HepG2 (cell line): ENCODE measurements around the gene RTN1. TPM values are rescaled to one million over a fixed set of nuclear protein-coding genes. Genes with fewer than 3 reads are reported as not detected.

Experiments
- GATA4 ChIP-seq: sonication (generic); IDR thresholded peaks from 2 replicates; pipeline ENCODE4 v1.6.1; 2016; ENCODE audit warnings: antibody characterized with exemption, low read depth, borderline replicate concordance
- HDAC2 ChIP-seq: sonication (generic); formaldehyde crosslinking; IDR thresholded peaks from 2 replicates; pipeline ENCODE4 v1.4.0; 2020; ENCODE audit warnings: missing genetic modification reagents
- JUND ChIP-seq: sonication (generic); formaldehyde crosslinking; IDR thresholded peaks from 2 replicates; pipeline ENCODE4 v1.8.0; 2022; ENCODE audit warnings: mild to moderate bottlenecking, missing genetic modification reagents
- KDM5B ChIP-seq: sonication (generic); formaldehyde crosslinking; IDR thresholded peaks from 2 replicates; pipeline ENCODE4 v1.4.0; 2020; ENCODE audit warnings: missing genetic modification reagents, mild to moderate bottlenecking, borderline replicate concordance
- MTA3 ChIP-seq: sonication (generic); formaldehyde crosslinking; IDR thresholded peaks from 2 replicates; pipeline ENCODE4 v1.4.0; 2020; ENCODE audit warnings: missing genetic modification reagents
- MTERF4 ChIP-seq: sonication (generic); formaldehyde crosslinking; IDR thresholded peaks from 2 replicates; pipeline ENCODE4 v1.8.0; 2023; ENCODE audit warnings: mild to moderate bottlenecking, missing genetic modification reagents
- NCOR1 ChIP-seq: fragments of 200-600 bp; sonication (generic); IDR thresholded peaks from 2 replicates; pipeline ENCODE4 v1.7.0; 2017; ENCODE audit warnings: antibody characterized with exemption, low read length, borderline replicate concordance
- NFE2L2 ChIP-seq: fragments of 150-350 bp; IDR thresholded peaks from 2 replicates; pipeline ENCODE4 v1.6.1; 2014; ENCODE audit warnings: low read length
- NR2C2 ChIP-seq: sonication (generic); formaldehyde crosslinking; IDR thresholded peaks from 2 replicates; pipeline ENCODE4 v1.4.0; 2020; ENCODE audit warnings: missing genetic modification reagents, mild to moderate bottlenecking, moderate library complexity, borderline replicate concordance
- PCBP2 ChIP-seq: fragments of 200-400 bp; formaldehyde crosslinking; optimal IDR thresholded peaks from 2 replicates; pipeline ENCODE3; 2018; ENCODE audit warnings: low read length, low read depth; ENCODE audit not compliant: poor library complexity, severe bottlenecking
- SIX4 ChIP-seq: sonication (generic); formaldehyde crosslinking; IDR thresholded peaks from 2 replicates; pipeline ENCODE4 v1.4.0; 2020; ENCODE audit warnings: missing genetic modification reagents
- SOX13 ChIP-seq, 3 experiments: fragments of 450-650 bp in 1 of 3; sonication (generic) in 1 of 3; formaldehyde crosslinking in 1 of 3; IDR thresholded peaks in 2 of 3; conservative IDR thresholded peaks in 1 of 3; 2 replicates each; pipeline versions ENCODE4 v1.5.0 to v1.6.1; 2016 to 2020; ENCODE audit warnings: antibody characterized with exemption in 1 of 3, mild to moderate bottlenecking in 1 of 3, missing compliant biosample characterization in 1 of 3, missing genetic modification reagents in 1 of 3, moderate library complexity in 1 of 3
- WIZ ChIP-seq: sonication (generic); formaldehyde crosslinking; IDR thresholded peaks from 2 replicates; pipeline ENCODE4 v1.5.1; 2020; ENCODE audit warnings: mild to moderate bottlenecking, missing genetic modification reagents
- ZHX2 ChIP-seq, 2 experiments: sonication (generic) in 1 of 2; formaldehyde crosslinking in 1 of 2; IDR thresholded peaks; 2 replicates each; pipeline versions ENCODE4 v1.6.1 to v1.9.0; 2014 to 2022; ENCODE audit warnings: antibody characterized with exemption in 1 of 2, borderline replicate concordance in 1 of 2, inconsistent platforms in 1 of 2, low read depth in 1 of 2, missing genetic modification reagents in 1 of 2
- ZNF124 ChIP-seq: sonication (generic); formaldehyde crosslinking; IDR thresholded peaks from 2 replicates; pipeline ENCODE4 v1.4.0; 2020; ENCODE audit warnings: missing genetic modification reagents
- ZNF317 ChIP-seq: sonication (generic); formaldehyde crosslinking; IDR thresholded peaks from 2 replicates; pipeline ENCODE4 v1.5.0; 2020; ENCODE audit warnings: mild to moderate bottlenecking, missing genetic modification reagents
- ZNF383 ChIP-seq: sonication (generic); formaldehyde crosslinking; IDR thresholded peaks from 2 replicates; pipeline ENCODE4 v1.4.0; 2020; ENCODE audit warnings: missing genetic modification reagents, mild to moderate bottlenecking, borderline replicate concordance
- ZNF431 ChIP-seq: sonication (generic); formaldehyde crosslinking; IDR thresholded peaks from 2 replicates; pipeline ENCODE4 v1.9.0; 2022; ENCODE audit warnings: missing genetic modification reagents, low read depth, mild to moderate bottlenecking, borderline replicate concordance
- ZNF44 ChIP-seq: sonication (generic); formaldehyde crosslinking; IDR thresholded peaks from 2 replicates; pipeline ENCODE4 v1.5.1; 2020; ENCODE audit warnings: mild to moderate bottlenecking, missing genetic modification reagents
- ZNF589 ChIP-seq: sonication (generic); formaldehyde crosslinking; conservative IDR thresholded peaks from 2 replicates; pipeline ENCODE4 v1.8.0; 2022; ENCODE audit warnings: mild to moderate bottlenecking, moderate library complexity, missing genetic modification reagents
- ZNF761 ChIP-seq: sonication (generic); formaldehyde crosslinking; conservative IDR thresholded peaks from 2 replicates; pipeline ENCODE4 v1.4.0; 2020; ENCODE audit warnings: mild to moderate bottlenecking, missing genetic modification reagents
- ZSCAN9 ChIP-seq: IDR thresholded peaks from 2 replicates; pipeline ENCODE4 v1.6.1; 2016; ENCODE audit warnings: borderline replicate concordance
- polyA plus RNA-seq, 8 experiments: library from polyadenylated mRNA; depleted of rRNA in 3 of 8; stranded (reverse) in 7 of 8; unstranded in 1 of 8; fragments of >200 nt; fragmentation: Illumina TruSeq in 4 of 8; extraction: Trizol in 4 of 8; gene quantifications; 2 replicates each; pipeline versions ENCODE4 v1.2.1 to v1.2.3, GENCODE V29; 2011 to 2016; ENCODE audit warnings: low read depth in 4 of 8, missing spikeins in 1 of 8, mixed read lengths in 1 of 8; ENCODE audit not compliant: insufficient read depth in 1 of 8
- total RNA-seq, 5 experiments: library from RNA; depleted of rRNA; stranded (reverse); fragments of >200 nt; fragmentation: Illumina TruSeq; extraction: Trizol; gene quantifications; 2 replicates each; pipeline ENCODE4 v1.2.3, GENCODE V29; 2016; ENCODE audit warnings: low read depth in 1 of 5
- TF ChIP-seq, protein P1 (sequence below): sonication (generic); formaldehyde crosslinking; IDR thresholded peaks from 2 replicates; pipeline ENCODE4 v1.4.0; 2020; ENCODE audit warnings: low read depth, mild to moderate bottlenecking, missing genetic modification reagents

RTN1 gene
- total and polyA plus RNA-seq, 2 of the 13 experiments (the other 11 are each of a cell fraction or from before 2014, with no cell fraction given), result 0.04 to 0.18 TPM

DNA sequence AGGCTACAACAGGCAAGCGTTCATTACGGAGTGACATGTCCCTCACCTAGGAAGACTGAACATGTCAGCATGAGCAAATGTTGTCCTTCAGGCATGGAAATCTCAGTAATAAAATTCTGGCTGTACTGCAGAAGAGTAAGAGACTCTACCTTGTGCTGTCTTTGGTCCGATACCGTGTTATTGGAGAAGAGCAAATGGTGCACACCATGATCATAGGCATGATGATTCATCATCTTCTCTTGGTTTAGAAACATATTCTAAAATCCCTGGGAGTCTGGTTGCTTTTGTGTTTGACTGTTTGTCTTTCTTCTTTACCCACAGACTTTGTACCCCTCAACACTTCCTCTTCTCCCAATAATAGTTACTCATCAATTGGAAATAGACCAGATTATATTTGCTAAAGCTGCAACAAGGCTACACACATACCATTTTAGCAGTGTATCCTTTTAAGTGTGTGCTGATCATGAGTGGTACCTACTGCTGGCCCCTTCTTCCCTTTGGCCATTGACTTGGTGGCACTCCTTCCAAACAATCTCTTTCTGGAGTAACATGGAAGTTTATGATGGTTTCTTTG, 93.5 kb downstream of the RTN1 start (continued):
- TF ChIP-seq ZNF589 (CRISPR knock-in tag) (no peak), ZNF383 (CRISPR knock-in tag) (no peak), ZNF124 (CRISPR knock-in tag) (no peak), MTERF4 (CRISPR knock-in tag) (no peak), JUND (peak; percentile 36; the same call in 1 of the 2 replicates), ZNF317 (CRISPR knock-in tag) (no peak), NCOR1 (no peak), SIX4 (no peak), ZHX2 (IDR thresholded peaks at IDR 0.05; ENCODE audit: low read depth) (no peak), ZHX2 (CRISPR knock-in tag; IDR thresholded peaks at IDR 0.05; ENCODE audit: borderline replicate concordance) (no peak), HDAC2 (CRISPR knock-in tag) (no peak), PCBP2 (no peak), KDM5B (CRISPR knock-in tag) (no peak), ZNF431 (CRISPR knock-in tag) (no peak), WIZ (CRISPR knock-in tag) (no peak), SOX13 (IDR thresholded peaks at IDR 0.05) (no peak), SOX13 (CRISPR knock-in tag; conservative IDR thresholded peaks at IDR 0.05 in 1 of 2, IDR thresholded peaks at IDR 0.05 in 1 of 2) (peak in 1 of 2 experiments; percentile 69; a peak in 2 of 4 replicates), ZNF761 (CRISPR knock-in tag) (no peak), NFE2L2 (no peak), ZNF44 (CRISPR knock-in tag) (no peak), GATA4 (no peak), ZSCAN9 (CRISPR knock-in tag) (no peak), NR2C2 (CRISPR knock-in tag) (no peak), MTA3 (CRISPR knock-in tag) (no peak)
- TF ChIP-seq, protein P1, sequence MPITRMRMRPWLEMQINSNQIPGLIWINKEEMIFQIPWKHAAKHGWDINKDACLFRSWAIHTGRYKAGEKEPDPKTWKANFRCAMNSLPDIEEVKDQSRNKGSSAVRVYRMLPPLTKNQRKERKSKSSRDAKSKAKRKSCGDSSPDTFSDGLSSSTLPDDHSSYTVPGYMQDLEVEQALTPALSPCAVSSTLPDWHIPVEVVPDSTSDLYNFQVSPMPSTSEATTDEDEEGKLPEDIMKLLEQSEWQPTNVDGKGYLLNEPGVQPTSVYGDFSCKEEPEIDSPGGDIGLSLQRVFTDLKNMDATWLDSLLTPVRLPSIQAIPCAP (CRISPR knock-in tag), result no peak
